OCI-LY1 (cell line): ENCODE data around the gene TRABD2A.

Experiments
- H2AFZ ChIP-seq: fragments of 200-600 bp; sonication (generic), shearing (Covaris generic); 2 replicates; pipeline ENCODE4 v1.6.0; 2014; ENCODE audit warnings: antibody characterized with exemption, mild to moderate bottlenecking, low read length
- H3F3A ChIP-seq: fragments of 200-600 bp; sonication (generic), shearing (Covaris generic); 2 replicates; pipeline ENCODE4 v1.6.0; 2014; ENCODE audit warnings: mild to moderate bottlenecking, antibody characterized with exemption, low read length, moderate library complexity; ENCODE audit not compliant: insufficient read depth
- H3K27ac ChIP-seq: fragments of 200-600 bp; sonication (generic); 2 replicates; pipeline ENCODE4 v1.5.1; 2014; ENCODE audit warnings: low read length, mixed run types, mild to moderate bottlenecking, low read depth; ENCODE audit not compliant: poor library complexity, severe bottlenecking
- H3K27me3 ChIP-seq: fragments of 200-600 bp; sonication (generic); 2 replicates; pipeline ENCODE4 v1.6.0; 2014; ENCODE audit warnings: antibody characterized with exemption, mild to moderate bottlenecking, low read length, moderate library complexity; ENCODE audit not compliant: insufficient read depth
- H3K36me3 ChIP-seq: fragments of 200-600 bp; sonication (generic); 2 replicates; pipeline ENCODE4 v1.6.1; 2014; ENCODE audit warnings: mild to moderate bottlenecking, antibody characterized with exemption, low read length, moderate library complexity, mixed read lengths; ENCODE audit not compliant: insufficient read depth
- H3K4me1 ChIP-seq: fragments of 200-600 bp; sonication (generic); 2 replicates; pipeline ENCODE4 v1.5.1; 2014; ENCODE audit warnings: mild to moderate bottlenecking, low read length, moderate library complexity; ENCODE audit not compliant: insufficient read depth, severe bottlenecking
- H3K4me2 ChIP-seq: fragments of 200-600 bp; sonication (generic), shearing (Covaris generic); 2 replicates; pipeline ENCODE4 v1.6.1; 2014; ENCODE audit warnings: low read length
- H3K4me3 ChIP-seq: fragments of 200-600 bp; sonication (generic); 2 replicates; pipeline ENCODE4 v1.5.1; 2014; ENCODE audit warnings: low read length, low read depth, mild to moderate bottlenecking, mixed read lengths; ENCODE audit not compliant: poor library complexity, severe bottlenecking
- H3K79me2 ChIP-seq: fragments of 200-600 bp; shearing (Covaris generic); 2 replicates; pipeline ENCODE4 v1.6.1; 2016; ENCODE audit warnings: mixed run types, low read length, mixed read lengths; ENCODE audit not compliant: insufficient read depth
- H3K9ac ChIP-seq: fragments of 200-600 bp; sonication (generic), shearing (Covaris generic); 2 replicates; pipeline ENCODE4 v1.6.1; 2014; ENCODE audit warnings: mild to moderate bottlenecking, low read length, mixed read lengths
- H3K9me2 ChIP-seq: fragments of 200-600 bp; sonication (generic), shearing (Covaris generic); 2 replicates; pipeline ENCODE4 v1.6.1; 2014; ENCODE audit warnings: low read depth, mild to moderate bottlenecking, low read length, mixed read lengths
- H3K9me3 ChIP-seq: fragments of 200-600 bp; shearing (Covaris generic); 2 replicates; pipeline ENCODE4 v1.6.1; 2014; ENCODE audit warnings: low read length, mixed read lengths
- H4K20me1 ChIP-seq: fragments of 200-600 bp; sonication (generic), shearing (Covaris generic); 2 replicates; pipeline ENCODE4 v1.6.0; 2016; ENCODE audit warnings: mild to moderate bottlenecking, low read length; ENCODE audit not compliant: insufficient read depth
- CTCF ChIP-seq: fragments of 200-600 bp; sonication (generic), shearing (Covaris generic); IDR thresholded peaks from 2 replicates; pipeline ENCODE4 v1.5.1; 2017; ENCODE audit warnings: mild to moderate bottlenecking, antibody characterized with exemption, low read length, moderate library complexity, mixed read lengths
- EZH2 ChIP-seq: fragments of 200-600 bp; sonication (generic), shearing (Covaris generic); IDR thresholded peaks from 2 replicates; pipeline ENCODE4 v1.8.0; 2017; ENCODE audit warnings: borderline replicate concordance, mixed run types, mild to moderate bottlenecking, antibody characterized with exemption, low read length, moderate library complexity, mixed read lengths

The TRABD2A gene

GRCh38 chr2:84866122-84866521 is 14.8 kb downstream of the TRABD2A start:
- no peaks in the 10 kb centered on the region for H3K4me1 ChIP-seq
- no peaks in the 10 kb centered on the region for H3K9me2 ChIP-seq
- H3K36me3 ChIP-seq, result no peaks in the 10 kb centered on the region
- H2AFZ ChIP-seq, result no peak overlapping the region
- no peak overlapping the region for H3K4me2 ChIP-seq
- H4K20me1 ChIP-seq, result no peaks in the 10 kb centered on the region
- H3K27me3 ChIP-seq, result 0 out of 2 replicates have a peak, but pooled peaks cover 3% of the 10 kb centered on the region
- H3K79me2 ChIP-seq, result no peaks in the 10 kb centered on the region
- H3K9ac ChIP-seq, result no peak overlapping the region
- H3K4me3 ChIP-seq, result no peak overlapping the region
- no peak for TF ChIP-seq EZH2
- no peak for TF ChIP-seq CTCF
- no peaks in the 10 kb centered on the region for H3F3A ChIP-seq
- H3K9me3 ChIP-seq, result no peaks in the 10 kb centered on the region
- H3K27ac ChIP-seq, result no peak overlapping the region

DNA sequence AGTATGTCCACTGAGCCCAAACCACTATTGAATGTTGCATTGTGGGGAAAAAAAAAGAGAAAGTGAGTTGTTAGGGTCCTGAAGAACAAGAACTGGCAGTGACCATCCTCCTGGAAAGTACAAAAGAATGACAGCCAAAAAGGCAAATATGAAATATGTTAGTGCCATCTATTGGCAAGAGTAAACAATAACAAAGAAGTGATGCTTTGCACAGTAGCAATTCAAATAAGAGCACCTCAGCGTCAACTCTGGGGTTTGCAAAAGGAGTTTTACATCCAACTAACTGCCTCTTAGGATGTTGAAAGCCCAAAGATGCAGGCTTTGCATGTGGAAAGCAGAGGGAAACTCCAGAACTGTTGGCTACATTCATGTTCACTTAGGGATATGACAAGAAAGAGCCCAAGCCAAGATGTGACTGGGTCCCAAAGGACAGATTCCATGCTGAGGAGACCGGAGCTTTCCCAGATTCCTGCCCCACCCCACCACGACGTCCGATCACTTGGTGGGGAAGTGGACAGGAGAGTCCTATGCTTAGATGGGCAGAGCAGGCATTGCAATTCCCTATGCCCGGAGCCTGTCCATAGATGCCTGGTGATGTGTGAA is 15.6 kb downstream of the TRABD2A start:
- H3K9me3 ChIP-seq, result no peaks in the 10 kb centered on the region

GRCh38 chr2:84862006-84862405 is 18.9 kb downstream of the TRABD2A start:
- no peaks in the 10 kb centered on the region for H3F3A ChIP-seq
- TF ChIP-seq EZH2 (no peak), CTCF (no peak)
- no peak overlapping the region for H3K4me2 ChIP-seq
- no peak overlapping the region for H2AFZ ChIP-seq
- H3K9me3 ChIP-seq, result no peaks in the 10 kb centered on the region
- H3K79me2 ChIP-seq, result no peaks in the 10 kb centered on the region
- 0 out of 2 replicates have a peak, but pooled peaks cover 3% of the 10 kb centered on the region for H3K27me3 ChIP-seq
- no peak overlapping the region for H3K4me3 ChIP-seq
- H3K36me3 ChIP-seq, result no peaks in the 10 kb centered on the region
- no peak overlapping the region for H3K9ac ChIP-seq
- H4K20me1 ChIP-seq, result no peaks in the 10 kb centered on the region
- H3K27ac ChIP-seq, result no peak overlapping the region
- H3K9me2 ChIP-seq, result no peaks in the 10 kb centered on the region
- no peaks in the 10 kb centered on the region for H3K4me1 ChIP-seq

More for the DNA sequence above, 15.6 kb downstream of the TRABD2A start:
- Histone ChIP-seq H3K79me2 (no peaks in the 10 kb centered on the region), H3K9ac (no peak overlapping the region), H3K27me3 (0 out of 2 replicates have a peak, but pooled peaks cover 3% of the 10 kb centered on the region), H3K4me2 (no peak overlapping the region), H2AFZ (no peak overlapping the region), H3F3A (no peaks in the 10 kb centered on the region), H4K20me1 (no peaks in the 10 kb centered on the region), H3K27ac (no peak overlapping the region), H3K4me3 (no peak overlapping the region), H3K9me2 (no peaks in the 10 kb centered on the region), H3K4me1 (no peaks in the 10 kb centered on the region), H3K36me3 (no peaks in the 10 kb centered on the region)
- no peak for TF ChIP-seq EZH2
- TF ChIP-seq CTCF, result peak; percentile 45; the same call in 1 of the 2 replicates
